H1 (cell line): ENCODE results near the gene TNFSF18.

Source experiments
- BRCA1 ChIP-seq: IDR thresholded peaks from 2 replicates; pipeline ENCODE4 v1.6.1; 2012; ENCODE audit warnings: low read depth, low read length, improper control_type of control experiment
- CBX5 ChIP-seq: fragments of 300-800, 300-1000 bp; sonication (generic); IDR thresholded peaks from 2 replicates; pipeline ENCODE4 v1.7.1; 2016; ENCODE audit warnings: antibody characterized with exemption, low read length, low read depth
- PHF8 ChIP-seq: fragments of 200-600 bp; sonication (generic); conservative IDR thresholded peaks from 2 replicates; pipeline ENCODE4 v1.7.1; 2012; ENCODE audit warnings: low read depth, mild to moderate bottlenecking, inconsistent platforms, low read length, moderate library complexity
- SP1 ChIP-seq: IDR thresholded peaks from 2 replicates; pipeline ENCODE4 v1.6.1; 2011; ENCODE audit warnings: low read depth, low read length
- TAF1 ChIP-seq: IDR thresholded peaks from 2 replicates; pipeline ENCODE4 v1.6.1; 2011; ENCODE audit warnings: mild to moderate bottlenecking, low read depth, low read length

GRCh38 chr1:173002891-173003838 lies 47.6 kb downstream of the TNFSF18 start:
- TF ChIP-seq CBX5 (no peak), TAF1 (no peak), BRCA1 (no peak), SP1 (no peak), PHF8 (no peak)
